ENCODE results near the gene C9orf72.

C9orf72 gene

GRCh38 chr9:27539479-27540441 lies 33.5 kb downstream of the C9orf72 start:
- peak; percentile 24 for DNase-seq (ENCODE audit: low read depth)

- no peak for DNase-seq (ENCODE audit: low read depth)
Measured at GRCh38 chr9:27538647-27539046, 34.6 kb downstream of the C9orf72 start.

- DNase-seq (ENCODE audit: low read depth): no peak
Measured at GRCh38 chr9:27537756-27538155, 35.5 kb downstream of the C9orf72 start.

GRCh38 chr9:27537027-27537435 lies 36.2 kb downstream of the C9orf72 start:
- no peak for DNase-seq (ENCODE audit: low read depth)

- DNase-seq (ENCODE audit: low read depth): no peak
Measured at GRCh38 chr9:27536168-27536567, 37.1 kb downstream of the C9orf72 start.

GRCh38 chr9:27535701-27536118 lies 37.6 kb downstream of the C9orf72 start:
- DNase-seq (ENCODE audit: low read depth): no peak

GRCh38 chr9:27534658-27535209 lies 38.5 kb downstream of the C9orf72 start:
- DNase-seq (ENCODE audit: low read depth): no peak

GRCh38 chr9:27534131-27534530 lies 39.1 kb downstream of the C9orf72 start:
- no peak for DNase-seq (ENCODE audit: low read depth)

- DNase-seq (ENCODE audit: low read depth): no peak
Measured at GRCh38 chr9:27533311-27533710, 40.0 kb downstream of the C9orf72 start.

GRCh38 chr9:27532046-27532445 lies 41.2 kb downstream of the C9orf72 start:
- DNase-seq (ENCODE audit: low read depth): no peak

- no peak for DNase-seq (ENCODE audit: low read depth)
Measured at GRCh38 chr9:27530915-27531755, 42.1 kb downstream of the C9orf72 start.

GRCh38 chr9:27529316-27530278 lies 43.7 kb downstream of the C9orf72 start, which contains the start of gene MOB3B:
TSS of gene MOB3B (minus strand) at chr9:27529814. CDS start at chr9:27455550, 74,264 bp downstream.
- peak; percentile 35 for DNase-seq (ENCODE audit: low read depth)

GRCh38 chr9:27528886-27529315 lies 44.4 kb downstream of the C9orf72 start:
- DNase-seq (ENCODE audit: low read depth): no peak

GRCh38 chr9:27528076-27528885 lies 45.0 kb downstream of the C9orf72 start:
- no peak for DNase-seq (ENCODE audit: low read depth)

GRCh38 chr9:27527702-27528075 lies 45.6 kb downstream of the C9orf72 start:
- DNase-seq (ENCODE audit: low read depth): no peak

- DNase-seq (ENCODE audit: low read depth): no peak
Measured at GRCh38 chr9:27524236-27524635, 49.0 kb downstream of the C9orf72 start, which contains the start of gene IFNK. TSS of gene IFNK (plus strand) at chr9:27524290. CDS start at chr9:27524337, 47 bp downstream.

GRCh38 chr9:27523141-27523540 lies 50.1 kb downstream of the C9orf72 start:
- no peak for DNase-seq (ENCODE audit: low read depth)

GRCh38 chr9:27520986-27521385 lies 52.3 kb downstream of the C9orf72 start:
- DNase-seq (ENCODE audit: low read depth): no peak

GRCh38 chr9:27519466-27520465 lies 53.5 kb downstream of the C9orf72 start:
- peak; percentile 16 for DNase-seq (ENCODE audit: low read depth)

All from GM04504 (cell line).